HG03135 (cell line): ENCODE results near the gene CLIC1.

Source experiments
- ATAC-seq: cut with Tn5 transposase; IDR thresholded peaks from one replicate; pipeline ENCODE4 v1.9.1; 2021; ENCODE audit warnings: mild to moderate bottlenecking, moderate library complexity; ENCODE audit not compliant: unreplicated experiment

Gene CLIC1

GRCh38 chr6:31739639-31740396, 3.5 kb upstream of the CLIC1 start, which contains the start of gene MSH5:
Gene MSH5 (plus strand): TSS chr6:31740005. CDS start chr6:31740467, 462 bp downstream.
- ATAC-seq: peak; percentile 69

GRCh38 chr6:31737991-31738979, 2.0 kb upstream of the CLIC1 start:
- no peak for ATAC-seq

- no peak for ATAC-seq
These were observed 1.1 kb upstream of the CLIC1 start for GRCh38 chr6:31737315-31737990.

- ATAC-seq: no peak
These were observed 511 bp upstream of the CLIC1 start for GRCh38 chr6:31736768-31737314.

GRCh38 chr6:31734821-31735406, 1.4 kb downstream of the CLIC1 start:
- ATAC-seq: no peak

- no peak for ATAC-seq
These were observed 2.0 kb downstream of the CLIC1 start for GRCh38 chr6:31734247-31734820.

GRCh38 chr6:31733734-31734133, 2.6 kb downstream of the CLIC1 start:
- no peak for ATAC-seq

GRCh38 chr6:31732029-31732428, 4.3 kb downstream of the CLIC1 start:
- no peak for ATAC-seq

GRCh38 chr6:31730631-31731086, 5.7 kb downstream of the CLIC1 start:
- no peak for ATAC-seq

GRCh38 chr6:31729979-31730630, 6.2 kb downstream of the CLIC1 start:
- no peak for ATAC-seq

GRCh38 chr6:31729515-31729978, 6.8 kb downstream of the CLIC1 start:
- ATAC-seq: no peak

GRCh38 chr6:31728767-31729514, 7.4 kb downstream of the CLIC1 start, which contains the start of gene DDAH2:
Gene DDAH2 (minus strand): TSS chr6:31729299. CDS start chr6:31729161, 138 bp downstream.
- no peak for ATAC-seq

GRCh38 chr6:31727717-31728671, 8.3 kb downstream of the CLIC1 start:
- ATAC-seq: no peak

GRCh38 chr6:31727034-31727716, 9.2 kb downstream of the CLIC1 start:
- peak; percentile 55 for ATAC-seq

- no peak for ATAC-seq
These were observed 10.6 kb downstream of the CLIC1 start for GRCh38 chr6:31725502-31726350.
